Measurements from ENCODE around the gene ASTN2.
"Not testable (repeated sequence)": the region's sequence is repeated elsewhere in the genome, so short reads cannot be mapped to it uniquely, and the experiment has no call there.

Gene ASTN2

DNA sequence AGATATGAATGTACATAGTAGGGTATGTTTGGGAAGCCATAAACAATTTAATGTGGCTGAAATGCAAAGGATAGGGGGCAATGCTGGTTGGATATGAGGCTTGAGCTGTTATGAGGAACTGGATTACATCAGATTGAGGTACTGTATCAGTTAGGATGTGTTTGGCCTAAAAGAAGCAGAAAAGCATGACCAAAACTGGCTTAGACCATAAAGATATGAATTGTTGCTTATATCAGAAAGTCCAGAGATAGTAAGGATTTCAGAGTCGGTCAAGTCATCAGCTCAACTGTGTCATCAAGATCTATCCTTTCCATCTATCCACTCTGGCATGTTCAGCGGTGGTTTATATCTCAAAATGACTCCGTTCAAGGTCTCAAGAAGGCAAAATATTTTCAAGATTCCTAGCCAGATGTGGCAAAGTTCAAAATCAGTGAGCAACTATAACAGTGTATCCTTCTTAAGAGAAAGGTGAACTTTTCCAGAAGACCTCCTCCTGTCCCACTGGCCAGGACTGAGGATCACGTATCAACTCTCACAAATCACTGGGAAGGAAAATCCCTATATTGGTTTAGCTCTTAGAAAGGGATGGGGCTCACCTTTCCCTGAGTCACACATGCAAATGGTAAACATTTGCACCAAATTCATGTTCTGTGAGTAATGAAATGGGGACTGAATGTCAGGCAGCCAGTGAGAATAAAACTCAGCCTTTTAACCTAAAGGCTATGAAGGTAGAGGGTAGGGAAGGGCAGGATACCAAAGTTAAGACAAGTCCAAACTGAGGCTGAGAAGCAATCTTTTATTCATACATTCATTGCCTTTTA, 469.9 kb downstream of the ASTN2 start:
- DNase-seq: no peak

DNA sequence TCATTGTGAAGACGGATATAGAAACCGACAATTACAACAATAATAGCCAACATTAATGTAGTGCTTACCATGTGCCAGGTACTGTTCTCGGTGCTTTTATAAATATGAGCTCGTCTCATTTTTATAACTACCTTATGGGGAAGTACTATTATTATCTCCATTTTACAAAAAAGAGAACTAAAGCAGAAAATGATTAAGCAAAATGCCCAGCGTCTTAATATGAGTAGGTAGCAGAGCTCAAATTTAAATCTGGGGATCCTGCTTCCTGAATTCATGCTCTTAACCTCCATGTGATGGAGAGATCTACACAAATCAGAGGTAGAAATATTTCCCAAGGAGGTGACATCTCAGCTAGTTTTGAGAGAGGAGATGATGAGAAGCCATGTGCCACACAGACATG, 470.9 kb downstream of the ASTN2 start:
- DNase-seq: no peak

DNA sequence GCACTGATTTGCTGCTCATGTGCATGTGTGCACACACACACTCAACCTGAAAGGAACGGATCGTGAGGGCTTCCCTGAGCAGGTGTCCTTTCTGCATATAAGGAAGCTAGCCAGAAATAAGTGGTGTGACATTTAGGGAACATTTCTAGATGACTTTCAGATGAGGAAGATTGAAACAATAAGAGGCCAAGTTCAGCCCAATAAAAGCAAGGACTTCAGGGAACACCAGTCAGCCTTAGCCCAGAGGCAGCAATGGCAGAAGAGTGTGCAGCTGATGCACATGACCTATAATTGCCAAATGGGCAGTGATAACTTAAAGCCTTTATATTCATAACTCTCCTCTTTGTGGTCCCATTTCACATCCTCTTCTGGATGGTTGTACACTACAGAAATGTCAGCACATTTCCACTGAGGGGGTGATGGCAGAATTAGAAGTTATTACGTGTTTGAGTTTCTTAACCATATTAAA, 472.2 kb downstream of the ASTN2 start:
- no peak for DNase-seq

DNA sequence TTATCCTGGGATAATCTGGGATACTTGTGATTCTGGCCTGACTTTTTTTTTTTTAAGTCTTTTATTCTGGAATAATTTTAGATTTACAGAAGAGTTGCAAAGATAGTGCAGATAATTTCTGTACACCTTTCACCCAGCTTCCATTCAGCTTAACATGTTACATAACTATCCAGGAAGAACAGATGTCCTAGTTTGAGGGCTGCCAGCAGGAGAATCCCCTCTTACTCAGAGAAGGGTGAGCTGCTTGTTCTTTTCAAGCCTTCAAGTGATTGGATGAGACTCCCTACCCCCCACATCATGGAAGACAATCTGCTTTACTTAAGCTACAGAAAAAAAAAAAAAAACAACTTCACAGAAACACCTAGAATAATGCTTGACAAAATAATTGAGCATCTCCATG, 473.6 kb downstream of the ASTN2 start:
- DNase-seq: no peak

DNA sequence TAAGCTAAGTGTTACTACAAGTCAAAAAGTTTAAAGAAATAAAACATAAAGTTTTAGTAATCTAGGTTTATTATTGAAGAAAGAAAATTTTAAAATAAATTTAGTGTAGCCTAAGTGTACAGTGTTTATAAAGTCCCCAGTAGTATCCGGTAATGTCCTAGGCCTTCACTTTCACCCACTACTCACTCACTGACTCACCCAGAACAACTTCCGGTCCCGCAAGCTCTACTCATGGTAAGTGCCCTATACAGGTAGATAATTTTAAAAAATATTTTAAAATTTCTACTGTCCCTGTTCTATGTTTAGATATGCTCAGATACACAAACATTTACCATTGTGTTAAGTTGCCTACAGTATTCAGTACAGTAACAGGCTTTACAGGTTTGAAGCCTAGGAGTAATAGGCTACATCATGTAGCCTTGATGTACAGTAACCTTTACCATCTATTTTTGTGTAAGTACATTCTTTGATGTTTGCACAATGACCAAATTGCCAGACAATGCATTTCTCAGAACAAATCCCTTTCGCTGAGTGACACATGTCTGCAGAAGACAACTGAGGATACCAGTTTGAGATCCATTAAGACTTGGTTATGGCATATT, 474.1 kb downstream of the ASTN2 start:
- no peak for DNase-seq

DNA sequence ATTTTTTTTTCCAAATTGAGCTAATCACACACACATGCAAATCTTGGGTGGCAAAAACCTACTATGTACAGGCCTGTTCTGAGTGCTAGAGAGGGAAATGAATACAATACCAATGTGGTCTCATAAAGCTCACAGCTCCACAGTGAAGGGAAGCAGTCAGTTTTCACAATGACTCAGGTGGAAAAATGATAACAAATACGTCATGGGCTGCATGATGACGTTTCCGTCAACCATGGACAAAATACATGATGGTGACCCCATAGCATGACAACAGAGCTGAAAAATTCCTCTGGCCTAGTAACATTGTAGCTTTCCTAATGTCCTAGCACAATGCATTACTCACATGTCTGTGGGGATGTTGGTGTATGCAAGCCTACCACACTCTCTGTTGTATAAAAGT, 475.2 kb downstream of the ASTN2 start:
- DNase-seq: no peak

DNA sequence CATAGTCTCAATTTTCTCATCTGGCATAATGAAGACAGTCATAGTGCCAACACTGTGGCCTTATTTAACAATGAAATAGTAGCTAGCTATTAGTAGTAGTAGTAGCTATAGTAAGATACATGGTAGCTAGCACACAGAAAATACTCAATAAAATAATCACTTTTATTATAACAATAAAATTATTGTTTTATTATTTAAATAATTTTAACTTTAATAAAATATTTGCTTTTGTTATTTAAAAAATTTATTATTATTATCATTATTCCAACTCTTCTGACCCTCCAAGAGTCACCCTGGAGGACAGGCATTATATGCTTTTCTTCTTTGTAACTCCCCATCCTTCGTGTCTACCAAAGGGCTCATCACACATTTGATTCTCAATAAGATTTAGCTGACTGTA, 475.7 kb downstream of the ASTN2 start:
- DNase-seq: no peak

DNA sequence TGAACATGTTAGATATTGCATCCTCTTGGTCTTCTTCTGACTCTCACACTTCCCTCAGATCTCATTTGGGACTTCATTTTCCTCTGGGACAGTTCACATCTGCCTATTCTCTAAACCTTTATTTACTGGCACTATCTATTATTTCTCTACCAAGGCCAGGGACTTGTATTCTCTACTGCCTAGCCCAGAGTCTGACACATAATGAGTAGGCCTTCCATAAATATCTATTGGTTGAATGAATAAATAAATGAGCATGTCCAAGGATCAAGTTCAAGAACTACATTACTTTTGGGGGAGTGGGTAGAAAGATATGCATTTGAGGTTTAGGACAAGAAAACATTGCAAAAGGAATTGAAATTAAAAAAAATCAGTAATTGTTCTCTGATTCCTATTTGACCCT, 477.5 kb downstream of the ASTN2 start:
- no peak for DNase-seq

DNA sequence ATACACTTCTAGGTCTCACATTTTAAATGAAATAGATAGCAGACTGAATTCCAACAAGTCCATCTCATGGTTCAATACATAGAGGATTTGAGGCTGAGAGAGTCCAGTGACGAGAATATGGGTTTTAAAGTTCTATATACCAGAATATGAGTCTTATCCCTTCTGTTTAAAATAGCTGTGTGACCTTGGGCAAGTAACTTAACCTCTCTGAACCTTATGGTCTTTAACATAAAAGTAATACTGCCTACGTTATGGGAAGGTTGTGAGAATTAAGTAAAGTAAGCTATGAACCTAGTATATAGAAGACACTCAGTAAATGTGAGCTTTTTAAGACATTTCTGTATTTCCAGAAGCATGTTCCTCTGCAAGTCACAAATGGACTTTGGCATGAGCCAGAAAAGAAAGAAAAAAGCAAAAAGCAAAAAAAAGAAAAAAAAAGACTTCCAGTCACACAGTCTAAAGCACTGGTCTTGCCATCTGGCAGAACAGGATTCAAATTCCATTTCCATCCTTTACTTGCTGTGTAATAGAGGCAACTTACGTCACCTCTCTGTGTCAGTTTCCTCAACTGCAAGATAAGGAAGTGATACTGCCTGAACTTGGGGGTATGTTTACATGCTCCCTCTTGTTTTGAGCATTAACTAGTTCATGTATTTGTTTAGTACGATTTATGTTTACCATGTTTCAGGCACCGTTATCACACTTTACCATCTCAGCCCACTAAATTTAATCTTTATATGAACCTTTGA, 479.5 kb downstream of the ASTN2 start:
- no peak for DNase-seq

DNA sequence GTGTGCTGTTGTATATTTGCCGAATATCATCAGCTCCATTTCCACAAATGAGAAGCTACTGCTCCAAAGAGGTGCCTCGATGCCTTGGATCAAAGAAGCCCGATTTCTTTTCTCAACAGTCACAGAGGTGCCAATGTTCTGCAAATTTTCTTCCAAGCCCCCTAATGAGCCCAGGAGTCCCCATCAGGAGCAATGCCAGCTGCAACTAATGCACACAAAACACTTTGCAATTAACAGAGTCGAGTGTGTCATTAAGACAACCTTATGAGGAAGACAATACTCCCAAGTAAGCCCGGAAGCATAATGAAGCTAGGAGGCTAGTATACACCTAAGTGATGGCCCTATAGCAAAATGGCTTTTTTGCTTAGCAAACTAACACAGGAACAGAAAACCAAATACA, 480.7 kb downstream of the ASTN2 start:
- DNase-seq: no peak

DNA sequence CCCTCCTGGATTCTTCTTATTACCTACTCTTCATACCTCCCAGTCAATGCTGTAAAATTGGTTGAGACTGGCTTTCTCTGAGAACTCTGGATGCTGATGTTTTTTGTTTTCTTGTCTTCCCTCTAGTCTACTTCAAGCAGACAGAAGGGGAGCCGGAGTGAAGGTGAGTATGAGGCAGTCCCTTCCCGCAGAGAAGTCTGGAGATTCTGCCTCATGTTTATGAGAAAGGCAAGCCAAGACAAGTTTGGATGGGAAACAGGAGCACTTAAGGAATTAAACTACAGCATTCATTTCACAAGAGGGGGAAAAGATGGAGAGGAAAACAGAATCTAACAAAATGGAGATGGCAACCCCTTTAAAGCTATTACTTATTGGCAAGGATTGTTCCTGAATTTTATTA, 481.6 kb downstream of the ASTN2 start:
- no peak for DNase-seq

DNA sequence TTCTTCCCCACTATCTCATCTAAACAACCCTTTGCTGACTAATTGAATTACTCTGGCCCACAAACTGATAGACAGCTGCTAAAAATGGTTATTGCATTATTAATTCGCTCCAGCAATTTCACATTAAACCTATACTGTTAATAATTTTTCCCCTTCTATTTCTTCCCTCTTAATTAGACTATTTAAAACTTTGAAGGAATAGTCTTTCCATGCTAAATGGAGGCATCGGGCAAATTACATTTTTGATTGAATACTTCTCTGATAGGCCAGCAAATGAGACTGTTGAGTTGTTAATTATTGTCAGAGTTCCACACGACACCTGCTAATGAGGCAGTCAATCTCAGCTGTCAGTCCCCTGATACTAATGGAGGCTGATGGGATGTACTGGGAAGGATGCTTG, 485.2 kb downstream of the ASTN2 start:
- no peak for DNase-seq

DNA sequence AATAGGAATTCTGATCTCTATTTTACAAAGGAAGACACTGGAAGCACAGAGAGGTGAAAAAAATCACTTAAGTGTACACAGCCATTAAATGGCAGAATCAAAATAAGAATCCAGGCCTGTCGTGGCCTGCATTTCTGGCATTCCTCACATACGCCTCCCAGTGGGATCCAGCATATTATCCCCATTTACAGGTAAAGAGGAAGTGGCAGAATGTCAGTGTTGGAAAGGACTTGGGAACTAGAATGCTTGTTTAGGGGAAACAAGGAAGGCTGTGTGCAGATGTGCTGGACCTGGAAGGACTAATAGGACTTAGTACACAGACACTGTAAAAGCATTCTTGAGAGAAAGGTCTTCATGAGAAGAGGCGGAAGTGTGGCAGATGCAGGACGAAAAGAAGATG, 486.0 kb downstream of the ASTN2 start:
- DNase-seq: no peak

DNA sequence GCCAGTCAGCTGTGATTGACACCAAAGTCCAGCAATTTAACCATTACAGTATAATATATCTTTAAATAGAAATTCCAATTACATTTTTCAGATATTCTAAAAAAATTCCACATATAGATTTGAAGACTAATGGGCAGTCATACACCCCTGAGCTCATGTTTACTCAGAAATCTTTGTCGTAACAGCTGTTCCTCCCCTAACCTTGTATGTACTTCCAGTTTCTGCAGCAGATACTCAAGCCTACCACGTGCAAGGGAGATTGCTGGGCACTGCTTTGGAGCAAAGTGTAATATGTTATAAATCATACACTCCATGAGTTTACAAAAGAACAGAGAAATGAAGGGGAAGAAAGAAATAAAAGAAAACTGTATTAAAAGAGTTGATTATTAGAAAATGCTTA, 486.6 kb downstream of the ASTN2 start:
- no peak for DNase-seq

DNA sequence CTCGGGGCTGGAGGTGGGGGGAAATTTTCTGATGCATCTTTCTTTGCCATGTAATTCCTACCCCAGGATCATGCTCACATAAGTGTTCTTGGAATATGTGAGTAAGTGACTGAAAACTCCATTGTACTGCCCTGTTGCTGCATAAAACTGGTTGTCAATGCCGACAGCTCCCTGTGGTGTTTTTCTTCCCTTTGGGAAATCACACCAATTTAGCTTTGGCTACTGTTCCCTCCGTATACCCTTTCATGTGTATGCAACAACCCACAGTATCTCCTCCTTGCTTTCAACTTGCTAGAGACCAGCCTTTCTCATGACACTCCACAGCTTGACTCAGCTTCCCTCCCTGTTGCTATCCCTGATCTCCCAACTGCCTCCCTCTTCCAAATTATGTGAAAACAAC, 487.1 kb downstream of the ASTN2 start:
- DNase-seq: no peak

DNA sequence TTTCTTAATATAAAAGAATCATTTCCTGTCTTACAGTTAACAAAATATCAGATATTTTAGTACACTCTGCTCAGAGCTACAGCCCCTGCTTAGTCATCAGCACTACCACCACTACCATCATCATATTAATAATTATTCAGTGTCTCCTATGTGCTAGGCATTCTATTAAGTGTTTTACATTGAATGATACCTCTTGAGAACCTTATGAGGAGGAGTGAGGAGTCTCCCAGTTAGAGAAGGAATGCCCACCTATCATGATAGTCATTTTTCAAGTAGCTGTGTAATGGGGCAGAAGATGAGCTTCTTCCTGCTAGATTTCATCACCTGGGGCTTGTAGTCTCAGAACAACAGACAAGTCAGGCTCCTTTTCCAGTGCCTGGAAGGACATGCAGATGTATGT, 489.7 kb downstream of the ASTN2 start:
- DNase-seq: no peak

DNA sequence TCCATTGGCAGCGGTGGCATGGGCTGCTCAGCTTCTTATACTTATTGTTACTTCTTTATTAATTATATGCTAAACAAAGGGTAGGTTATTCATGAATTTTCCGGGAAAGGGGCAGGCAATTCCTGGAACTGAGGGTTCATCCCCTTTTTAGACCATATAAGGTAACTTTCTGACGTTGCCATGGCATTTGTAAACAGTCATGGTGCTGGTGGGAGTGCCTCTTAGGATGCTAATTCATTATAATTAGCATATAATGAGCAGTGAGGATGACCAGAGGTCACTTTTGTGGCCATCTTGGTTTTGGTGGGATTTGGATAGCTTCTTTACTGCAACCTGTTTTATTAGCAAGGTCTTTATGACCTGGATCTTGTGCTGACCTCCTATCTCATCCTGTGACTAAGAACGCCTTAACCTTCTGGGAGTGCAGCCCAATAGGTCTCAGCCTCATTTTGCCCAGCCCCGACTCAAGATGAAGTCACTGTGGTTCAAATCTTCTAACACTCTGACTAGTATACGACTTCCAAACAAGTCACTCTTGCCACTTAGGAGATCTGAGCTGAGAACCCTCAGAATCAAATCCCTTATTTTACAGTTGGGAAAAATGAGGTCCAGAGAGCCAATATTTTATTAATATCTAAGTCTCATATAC, 490.3 kb downstream of the ASTN2 start:
- no peak for DNase-seq

DNA sequence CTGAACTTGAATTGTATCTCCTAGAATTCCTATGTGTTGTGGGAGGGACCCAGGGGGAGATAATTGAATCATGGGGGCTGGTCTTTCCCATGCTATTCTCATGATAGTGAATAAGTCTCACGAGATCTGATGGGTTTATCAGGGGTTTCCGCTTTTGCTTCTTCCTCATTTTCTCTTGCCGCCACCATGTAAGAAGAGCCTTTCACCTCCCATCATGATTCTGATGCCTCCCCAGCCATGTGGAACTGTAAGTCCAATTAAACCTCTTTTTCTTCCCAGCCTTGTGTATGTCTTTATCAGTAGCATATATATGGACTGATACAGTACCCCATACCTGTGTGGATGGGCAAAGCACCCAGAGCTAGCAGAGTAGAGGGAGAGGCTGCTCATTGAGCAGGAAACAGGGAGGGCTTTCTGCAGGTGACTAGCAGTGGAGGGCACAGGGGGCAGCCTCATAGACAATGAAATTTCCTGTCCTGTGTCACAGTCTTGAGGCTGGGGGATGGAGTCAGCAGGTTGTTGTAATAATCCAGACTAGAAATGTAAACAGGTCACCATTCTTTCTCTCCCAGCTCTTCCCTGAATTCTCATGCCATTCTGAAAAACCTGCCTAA, 496.9 kb downstream of the ASTN2 start:
- DNase-seq: not testable (repeated sequence)

DNA sequence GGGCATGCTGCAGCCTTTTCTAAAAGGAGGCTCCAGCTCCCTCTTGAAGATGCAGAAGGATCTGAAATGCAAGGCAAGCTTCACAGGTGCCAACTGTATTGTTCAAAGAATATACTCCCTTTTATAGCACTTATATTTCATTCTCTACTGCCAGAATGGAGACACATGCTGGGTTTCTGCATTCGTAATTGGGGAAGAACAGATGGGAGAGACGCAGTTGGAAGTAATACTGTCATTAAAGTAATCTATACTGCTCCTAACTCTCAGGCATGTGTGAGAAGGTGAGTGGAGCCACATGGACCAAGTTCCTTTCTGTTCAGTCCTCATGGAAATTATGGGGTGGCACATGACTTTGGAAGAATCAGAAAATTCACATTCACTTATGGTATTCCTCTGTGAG, 501.3 kb downstream of the ASTN2 start:
- no peak for DNase-seq

DNA sequence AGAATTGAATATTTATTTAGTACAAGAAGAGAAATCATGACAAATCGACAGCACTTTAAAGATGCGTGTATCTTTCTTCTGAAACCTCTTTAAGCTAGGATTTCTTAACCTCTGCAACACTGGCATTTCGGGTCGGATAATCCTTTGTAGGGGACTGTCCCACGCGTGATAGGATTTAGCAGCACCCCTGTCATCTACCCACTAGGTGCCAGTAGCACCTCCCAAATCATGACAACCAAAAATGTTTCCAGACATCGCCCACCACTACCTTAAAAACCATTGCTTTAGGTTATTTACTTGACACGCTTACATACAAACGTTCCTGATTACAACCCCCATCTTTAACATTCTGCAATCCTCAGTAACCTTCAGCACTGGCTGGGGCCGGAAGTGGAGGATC, 504.7 kb downstream of the ASTN2 start:
- DNase-seq: no peak

DNA sequence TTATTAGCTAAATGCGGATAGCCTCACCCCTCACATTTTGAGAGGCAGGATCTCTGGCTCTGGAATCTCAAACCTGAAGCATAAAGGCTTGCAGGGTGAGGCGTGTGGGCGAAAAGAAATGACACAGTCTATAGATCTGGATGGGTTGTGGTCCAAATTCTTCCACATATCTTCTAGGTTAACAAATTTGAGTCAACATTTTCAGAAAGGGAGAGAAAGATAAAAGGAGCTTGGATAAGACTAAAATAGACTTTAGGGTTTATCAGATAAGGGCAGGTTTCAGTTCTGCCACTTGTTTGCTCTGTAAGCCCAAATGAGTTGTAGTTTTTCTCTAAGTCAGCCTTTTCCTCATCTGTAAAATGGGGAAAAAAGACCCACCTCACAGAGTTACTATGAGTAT, 506.9 kb downstream of the ASTN2 start:
- DNase-seq: no peak

DNA sequence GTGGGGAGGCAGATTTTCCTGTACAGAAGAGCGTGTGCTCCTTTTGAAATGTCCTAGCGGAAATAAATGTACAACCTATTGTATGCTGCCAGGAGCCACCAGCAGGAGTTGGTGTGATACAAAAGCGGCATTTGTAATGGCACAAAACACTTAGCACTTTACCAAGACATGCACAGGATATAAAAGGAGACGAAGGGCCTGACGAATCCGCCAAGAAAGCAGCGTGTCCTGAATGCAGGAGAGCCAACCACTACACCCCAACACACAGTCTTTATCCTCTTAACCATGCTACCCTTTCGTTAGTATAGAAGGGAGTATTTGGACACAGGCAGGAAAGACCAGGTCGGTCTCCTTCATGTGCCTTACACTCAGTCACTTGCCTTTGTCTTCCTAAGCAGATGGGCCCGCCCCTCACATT, 509.7 kb downstream of the ASTN2 start:
- no peak for DNase-seq

DNA sequence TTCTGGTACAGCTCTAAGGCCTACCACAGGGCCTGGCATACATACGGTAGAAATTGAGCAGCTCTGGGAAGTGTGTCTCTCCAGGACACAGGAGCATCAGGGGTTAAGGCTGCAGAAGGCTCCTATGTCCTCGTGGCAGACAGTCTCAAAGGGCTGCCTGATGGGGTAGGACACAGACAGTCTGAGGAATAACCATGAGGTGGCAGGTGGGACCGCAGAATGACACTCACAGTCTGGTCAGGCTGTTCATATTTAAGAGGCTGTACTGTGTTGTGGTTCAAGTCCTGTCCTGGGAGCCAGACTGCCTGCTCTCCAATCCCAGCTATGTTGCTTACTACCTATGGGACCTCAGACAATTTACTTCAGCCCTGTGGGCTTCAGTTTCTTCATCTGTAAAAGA, 510.7 kb downstream of the ASTN2 start:
- DNase-seq: no peak

Data from CD4-positive, alpha-beta T cell treated with Interleukin-4 for 4 hours (primary cell).